GM23338 (cell line): ENCODE data around the gene THBS1. TPM values are rescaled to one million over a fixed set of nuclear protein-coding genes. Genes with fewer than 3 reads are reported as not detected.

ENCODE experiments used
- CREB1 ChIP-seq: fragments of 250-450 bp; sonication (Bioruptor Pico); IDR thresholded peaks from 2 replicates; pipeline ENCODE4 v1.5.0; 2020; ENCODE audit warnings: low read depth, mild to moderate bottlenecking, moderate library complexity
- EZH2phosphoT487 ChIP-seq: fragments of 200-600 bp; sonication (generic); IDR thresholded peaks from one replicate; pipeline ENCODE4 v1.8.1; 2018; ENCODE audit warnings: antibody characterized with exemption; ENCODE audit not compliant: unreplicated experiment
- JUNB ChIP-seq: IDR thresholded peaks from one replicate; pipeline ENCODE4 v1.6.1; 2016; ENCODE audit warnings: antibody characterized with exemption; ENCODE audit not compliant: unreplicated experiment
- NANOG ChIP-seq: IDR thresholded peaks from 2 replicates; pipeline ENCODE4 v1.6.1; 2016; ENCODE audit warnings: antibody characterized with exemption, borderline replicate concordance
- POLR2AphosphoS5 ChIP-seq: IDR thresholded peaks from 2 replicates; pipeline ENCODE4 v1.6.1; 2016; ENCODE audit warnings: antibody characterized with exemption, low read depth
- ZNF114 ChIP-seq: fragments of 250-450 bp; sonication (Bioruptor Pico); IDR thresholded peaks from 2 replicates; pipeline ENCODE4 v1.5.0; 2020; ENCODE audit warnings: mild to moderate bottlenecking, moderate library complexity
- ZNF331 ChIP-seq: fragments of 250-450 bp; sonication (Bioruptor Pico); IDR thresholded peaks from 2 replicates; pipeline ENCODE4 v1.5.0; 2020; ENCODE audit warnings: low read depth, mild to moderate bottlenecking, moderate library complexity
- polyA plus RNA-seq: library from polyadenylated mRNA; unstranded; fragments of >200 nt; fragmentation: Nextera tagmentation; extraction: Ambion mirVana; gene quantifications from 2 replicates; pipeline ENCODE4 v1.2.1, GENCODE V29; 2016
- total RNA-seq: library from RNA; depleted of rRNA; stranded (reverse); fragments of >200 nt; shearing (Covaris generic); gene quantifications from 2 replicates; pipeline ENCODE4 v1.2.3, GENCODE V29; 2014
- TF ChIP-seq, protein P1 (sequence below): fragments of 250-450 bp; sonication (Bioruptor Pico); IDR thresholded peaks from 2 replicates; pipeline ENCODE4 v1.5.0; 2020; ENCODE audit warnings: mild to moderate bottlenecking, moderate library complexity
- TF ChIP-seq, protein P2 (sequence below): IDR thresholded peaks from one replicate; pipeline ENCODE4 v1.6.1; 2018; ENCODE audit warnings: antibody characterized with exemption; ENCODE audit not compliant: unreplicated experiment
- TF ChIP-seq, protein P3 (sequence below), 2 experiments: fragments of 200-600 bp in 1 of 2; sonication (generic) in 1 of 2; conservative IDR thresholded peaks; 2 replicates each; pipeline versions ENCODE4 v1.5.1 to v1.6.1; 2016 to 2017; ENCODE audit warnings: antibody characterized with exemption in 2 of 2, low read depth in 2 of 2, mild to moderate bottlenecking in 2 of 2, moderate library complexity in 1 of 2

Gene THBS1
- total and polyA plus RNA-seq, 2 experiments from 2014 or later: 21.7 to 81.9 TPM

DNA sequence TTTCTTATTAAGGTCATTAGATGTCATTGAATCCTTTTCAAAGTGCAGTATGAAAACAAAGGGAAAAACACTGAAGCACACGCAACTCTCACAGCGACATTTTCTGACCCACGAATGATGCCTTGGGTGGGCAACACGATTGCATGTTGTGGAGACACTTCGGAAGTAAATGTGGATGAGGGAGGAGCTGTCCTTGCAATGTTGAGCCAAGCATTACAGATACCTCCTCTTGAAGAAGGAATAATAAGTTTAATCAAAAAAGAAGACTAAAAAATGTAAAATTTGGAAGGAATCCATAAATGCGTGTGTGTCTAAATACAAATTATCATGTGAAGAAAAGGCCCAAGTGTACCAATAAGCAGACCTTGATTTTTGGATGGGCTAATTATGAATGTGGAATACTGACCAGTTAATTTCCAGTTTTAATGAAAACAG, 16.9 kb downstream of the THBS1 start (continued):
- TF ChIP-seq, protein P1, sequence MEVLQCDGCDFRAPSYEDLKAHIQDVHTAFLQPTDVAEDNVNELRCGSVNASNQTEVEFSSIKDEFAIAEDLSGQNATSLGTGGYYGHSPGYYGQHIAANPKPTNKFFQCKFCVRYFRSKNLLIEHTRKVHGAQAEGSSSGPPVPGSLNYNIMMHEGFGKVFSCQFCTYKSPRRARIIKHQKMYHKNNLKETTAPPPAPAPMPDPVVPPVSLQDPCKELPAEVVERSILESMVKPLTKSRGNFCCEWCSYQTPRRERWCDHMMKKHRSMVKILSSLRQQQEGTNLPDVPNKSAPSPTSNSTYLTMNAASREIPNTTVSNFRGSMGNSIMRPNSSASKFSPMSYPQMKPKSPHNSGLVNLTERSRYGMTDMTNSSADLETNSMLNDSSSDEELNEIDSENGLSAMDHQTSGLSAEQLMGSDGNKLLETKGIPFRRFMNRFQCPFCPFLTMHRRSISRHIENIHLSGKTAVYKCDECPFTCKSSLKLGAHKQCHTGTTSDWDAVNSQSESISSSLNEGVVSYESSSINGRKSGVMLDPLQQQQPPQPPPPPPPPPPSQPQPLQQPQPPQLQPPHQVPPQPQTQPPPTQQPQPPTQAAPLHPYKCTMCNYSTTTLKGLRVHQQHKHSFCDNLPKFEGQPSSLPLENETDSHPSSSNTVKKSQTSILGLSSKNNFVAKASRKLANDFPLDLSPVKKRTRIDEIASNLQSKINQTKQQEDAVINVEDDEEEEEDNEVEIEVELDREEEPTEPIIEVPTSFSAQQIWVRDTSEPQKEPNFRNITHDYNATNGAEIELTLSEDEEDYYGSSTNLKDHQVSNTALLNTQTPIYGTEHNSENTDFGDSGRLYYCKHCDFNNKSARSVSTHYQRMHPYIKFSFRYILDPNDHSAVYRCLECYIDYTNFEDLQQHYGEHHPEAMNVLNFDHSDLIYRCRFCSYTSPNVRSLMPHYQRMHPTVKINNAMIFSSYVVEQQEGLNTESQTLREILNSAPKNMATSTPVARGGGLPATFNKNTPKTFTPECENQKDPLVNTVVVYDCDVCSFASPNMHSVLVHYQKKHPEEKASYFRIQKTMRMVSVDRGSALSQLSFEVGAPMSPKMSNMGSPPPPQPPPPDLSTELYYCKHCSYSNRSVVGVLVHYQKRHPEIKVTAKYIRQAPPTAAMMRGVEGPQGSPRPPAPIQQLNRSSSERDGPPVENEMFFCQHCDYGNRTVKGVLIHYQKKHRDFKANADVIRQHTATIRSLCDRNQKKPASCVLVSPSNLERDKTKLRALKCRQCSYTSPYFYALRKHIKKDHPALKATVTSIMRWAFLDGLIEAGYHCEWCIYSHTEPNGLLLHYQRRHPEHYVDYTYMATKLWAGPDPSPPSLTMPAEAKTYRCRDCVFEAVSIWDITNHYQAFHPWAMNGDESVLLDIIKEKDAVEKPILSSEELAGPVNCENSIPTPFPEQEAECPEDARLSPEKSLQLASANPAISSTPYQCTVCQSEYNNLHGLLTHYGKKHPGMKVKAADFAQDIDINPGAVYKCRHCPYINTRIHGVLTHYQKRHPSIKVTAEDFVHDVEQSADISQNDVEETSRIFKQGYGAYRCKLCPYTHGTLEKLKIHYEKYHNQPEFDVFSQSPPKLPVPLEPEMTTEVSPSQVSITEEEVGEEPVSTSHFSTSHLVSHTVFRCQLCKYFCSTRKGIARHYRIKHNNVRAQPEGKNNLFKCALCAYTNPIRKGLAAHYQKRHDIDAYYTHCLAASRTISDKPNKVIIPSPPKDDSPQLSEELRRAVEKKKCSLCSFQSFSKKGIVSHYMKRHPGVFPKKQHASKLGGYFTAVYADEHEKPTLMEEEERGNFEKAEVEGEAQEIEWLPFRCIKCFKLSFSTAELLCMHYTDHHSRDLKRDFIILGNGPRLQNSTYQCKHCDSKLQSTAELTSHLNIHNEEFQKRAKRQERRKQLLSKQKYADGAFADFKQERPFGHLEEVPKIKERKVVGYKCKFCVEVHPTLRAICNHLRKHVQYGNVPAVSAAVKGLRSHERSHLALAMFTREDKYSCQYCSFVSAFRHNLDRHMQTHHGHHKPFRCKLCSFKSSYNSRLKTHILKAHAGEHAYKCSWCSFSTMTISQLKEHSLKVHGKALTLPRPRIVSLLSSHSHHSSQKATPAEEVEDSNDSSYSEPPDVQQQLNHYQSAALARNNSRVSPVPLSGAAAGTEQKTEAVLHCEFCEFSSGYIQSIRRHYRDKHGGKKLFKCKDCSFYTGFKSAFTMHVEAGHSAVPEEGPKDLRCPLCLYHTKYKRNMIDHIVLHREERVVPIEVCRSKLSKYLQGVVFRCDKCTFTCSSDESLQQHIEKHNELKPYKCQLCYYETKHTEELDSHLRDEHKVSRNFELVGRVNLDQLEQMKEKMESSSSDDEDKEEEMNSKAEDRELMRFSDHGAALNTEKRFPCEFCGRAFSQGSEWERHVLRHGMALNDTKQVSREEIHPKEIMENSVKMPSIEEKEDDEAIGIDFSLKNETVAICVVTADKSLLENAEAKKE (CRISPR knock-in tag): no peak
- no peak for TF ChIP-seq POLR2AphosphoS5
- no peak for TF ChIP-seq NANOG
- TF ChIP-seq, protein P2, sequence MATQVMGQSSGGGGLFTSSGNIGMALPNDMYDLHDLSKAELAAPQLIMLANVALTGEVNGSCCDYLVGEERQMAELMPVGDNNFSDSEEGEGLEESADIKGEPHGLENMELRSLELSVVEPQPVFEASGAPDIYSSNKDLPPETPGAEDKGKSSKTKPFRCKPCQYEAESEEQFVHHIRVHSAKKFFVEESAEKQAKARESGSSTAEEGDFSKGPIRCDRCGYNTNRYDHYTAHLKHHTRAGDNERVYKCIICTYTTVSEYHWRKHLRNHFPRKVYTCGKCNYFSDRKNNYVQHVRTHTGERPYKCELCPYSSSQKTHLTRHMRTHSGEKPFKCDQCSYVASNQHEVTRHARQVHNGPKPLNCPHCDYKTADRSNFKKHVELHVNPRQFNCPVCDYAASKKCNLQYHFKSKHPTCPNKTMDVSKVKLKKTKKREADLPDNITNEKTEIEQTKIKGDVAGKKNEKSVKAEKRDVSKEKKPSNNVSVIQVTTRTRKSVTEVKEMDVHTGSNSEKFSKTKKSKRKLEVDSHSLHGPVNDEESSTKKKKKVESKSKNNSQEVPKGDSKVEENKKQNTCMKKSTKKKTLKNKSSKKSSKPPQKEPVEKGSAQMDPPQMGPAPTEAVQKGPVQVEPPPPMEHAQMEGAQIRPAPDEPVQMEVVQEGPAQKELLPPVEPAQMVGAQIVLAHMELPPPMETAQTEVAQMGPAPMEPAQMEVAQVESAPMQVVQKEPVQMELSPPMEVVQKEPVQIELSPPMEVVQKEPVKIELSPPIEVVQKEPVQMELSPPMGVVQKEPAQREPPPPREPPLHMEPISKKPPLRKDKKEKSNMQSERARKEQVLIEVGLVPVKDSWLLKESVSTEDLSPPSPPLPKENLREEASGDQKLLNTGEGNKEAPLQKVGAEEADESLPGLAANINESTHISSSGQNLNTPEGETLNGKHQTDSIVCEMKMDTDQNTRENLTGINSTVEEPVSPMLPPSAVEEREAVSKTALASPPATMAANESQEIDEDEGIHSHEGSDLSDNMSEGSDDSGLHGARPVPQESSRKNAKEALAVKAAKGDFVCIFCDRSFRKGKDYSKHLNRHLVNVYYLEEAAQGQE: no peak
- no peak for TF ChIP-seq ZNF114 (CRISPR knock-in tag)
- TF ChIP-seq EZH2phosphoT487: no peak
- no peak for TF ChIP-seq CREB1 (CRISPR knock-in tag)
- TF ChIP-seq JUNB: no peak
- TF ChIP-seq ZNF331 (CRISPR knock-in tag): no peak
- TF ChIP-seq, protein P3, sequence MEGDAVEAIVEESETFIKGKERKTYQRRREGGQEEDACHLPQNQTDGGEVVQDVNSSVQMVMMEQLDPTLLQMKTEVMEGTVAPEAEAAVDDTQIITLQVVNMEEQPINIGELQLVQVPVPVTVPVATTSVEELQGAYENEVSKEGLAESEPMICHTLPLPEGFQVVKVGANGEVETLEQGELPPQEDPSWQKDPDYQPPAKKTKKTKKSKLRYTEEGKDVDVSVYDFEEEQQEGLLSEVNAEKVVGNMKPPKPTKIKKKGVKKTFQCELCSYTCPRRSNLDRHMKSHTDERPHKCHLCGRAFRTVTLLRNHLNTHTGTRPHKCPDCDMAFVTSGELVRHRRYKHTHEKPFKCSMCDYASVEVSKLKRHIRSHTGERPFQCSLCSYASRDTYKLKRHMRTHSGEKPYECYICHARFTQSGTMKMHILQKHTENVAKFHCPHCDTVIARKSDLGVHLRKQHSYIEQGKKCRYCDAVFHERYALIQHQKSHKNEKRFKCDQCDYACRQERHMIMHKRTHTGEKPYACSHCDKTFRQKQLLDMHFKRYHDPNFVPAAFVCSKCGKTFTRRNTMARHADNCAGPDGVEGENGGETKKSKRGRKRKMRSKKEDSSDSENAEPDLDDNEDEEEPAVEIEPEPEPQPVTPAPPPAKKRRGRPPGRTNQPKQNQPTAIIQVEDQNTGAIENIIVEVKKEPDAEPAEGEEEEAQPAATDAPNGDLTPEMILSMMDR (conservative IDR thresholded peaks at IDR 0.05; ENCODE audit: low read depth in 2 of 2): no peak
